ENCODE measurements around the gene LGALS7. TPM values are rescaled to one million over a fixed set of nuclear protein-coding genes. Genes with fewer than 3 reads are reported as not detected.
A peak's percentile ranks its signal among the peaks of the same experiment; 100 is the strongest.
"Not testable (repeated sequence)": the region's sequence is repeated elsewhere in the genome, so short reads cannot be mapped to it uniquely, and the experiment has no call there.

The LGALS7 gene
- polyA plus RNA-seq, 2 donors = 405 to 2,874 TPM

DNA sequence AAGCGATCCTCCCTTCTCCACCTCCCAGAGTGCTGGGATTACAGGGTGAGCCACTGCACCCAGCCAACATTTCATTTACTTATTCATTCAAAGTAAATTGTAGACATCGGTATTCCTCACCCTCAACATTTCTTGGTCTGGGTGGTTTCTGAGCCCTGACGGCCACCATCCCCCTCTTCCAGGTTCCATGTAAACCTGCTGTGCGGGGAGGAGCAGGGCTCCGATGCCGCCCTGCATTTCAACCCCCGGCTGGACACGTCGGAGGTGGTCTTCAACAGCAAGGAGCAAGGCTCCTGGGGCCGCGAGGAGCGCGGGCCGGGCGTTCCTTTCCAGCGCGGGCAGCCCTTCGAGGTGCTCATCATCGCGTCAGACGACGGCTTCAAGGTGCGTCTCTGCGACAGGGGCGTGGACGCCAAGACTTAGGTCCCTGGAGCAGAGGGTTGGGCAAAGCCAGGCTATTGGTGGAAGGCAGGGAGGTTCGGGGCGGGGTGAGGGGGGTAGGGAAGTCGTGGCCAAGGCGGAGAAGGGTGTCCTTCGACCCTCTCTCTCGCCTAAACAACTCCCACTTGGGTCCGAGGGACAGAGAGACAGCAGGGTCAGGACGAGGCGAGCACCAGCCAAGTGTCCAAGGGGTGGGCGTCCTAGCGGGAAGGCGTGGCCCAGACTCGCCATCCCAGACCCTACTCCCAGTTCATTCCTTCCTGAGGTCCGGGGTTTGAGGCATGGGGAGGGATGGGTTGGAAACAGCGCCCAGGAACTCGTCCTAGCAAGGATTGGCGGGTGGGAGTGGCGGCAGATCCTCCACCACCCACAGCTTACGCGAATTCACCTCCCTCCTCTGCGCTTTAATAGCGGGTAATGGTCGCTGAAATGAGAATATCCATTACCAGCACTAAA is 17.4 kb upstream of the LGALS7 start:
- H3K4me1 ChIP-seq (ENCODE audit: control insufficient read depth in 2 of 2, insufficient read depth in 2 of 2, low read length in 1 of 2) = peaks cover 3 to 15% of the 10 kb centered on the region in 2 donors
- not testable (repeated sequence) for H3K36me3 ChIP-seq (ENCODE audit: control insufficient read depth in 2 of 2, insufficient read depth in 2 of 2, low read length in 1 of 2); H3K27me3 ChIP-seq (ENCODE audit: control insufficient read depth in 1 of 2, insufficient read depth in 2 of 2, low read length in 2 of 2); H3K9me3 ChIP-seq (ENCODE audit: control insufficient read depth in 2 of 2, insufficient read depth in 1 of 2, low read depth in 1 of 2, low read length in 1 of 2)
- H3K4me3 ChIP-seq (ENCODE audit: low read depth in 1 of 2, low read length in 2 of 2) = peak overlapping the region in 1 of 2 donors; percentile 11
- H3K27ac ChIP-seq (ENCODE audit: low read depth in 2 of 2, low read length in 1 of 2) = peak overlapping the region; percentile 77 to 89
- 43 to 63% methylated on average over 14 to 19 of the region's 49 CpGs for WGBS, 2 donors

GRCh38 chr19:38788478-38789243 is 15.3 kb upstream of the LGALS7 start, which contains the start of gene LGALS7B:
Gene LGALS7B (plus strand): TSS chr19:38789200. CDS start chr19:38789227, 27 bp downstream.
- peak within 1 kb of the TSS in 1 of 2 donors; percentile 0 for H3K4me3 ChIP-seq (ENCODE audit: low read depth in 1 of 2, low read length in 2 of 2)
- WGBS, 2 donors = 47 to 59% methylated on average over 10 to 13 of the region's 17 CpGs
- H3K27ac ChIP-seq (ENCODE audit: low read depth in 2 of 2, low read length in 1 of 2) = peak within 1 kb of the TSS; percentile 93 to 95
- no peaks in the 10 kb centered on the region for H3K9me3 ChIP-seq (ENCODE audit: control insufficient read depth in 2 of 2, insufficient read depth in 1 of 2, low read depth in 1 of 2, low read length in 1 of 2)
- H3K27me3 ChIP-seq (ENCODE audit: control insufficient read depth in 1 of 2, insufficient read depth in 2 of 2, low read length in 2 of 2) = no peaks in the 10 kb centered on the region
- peaks cover 3 to 14% of the 10 kb centered on the region in 2 donors for H3K4me1 ChIP-seq (ENCODE audit: control insufficient read depth in 2 of 2, insufficient read depth in 2 of 2, low read length in 1 of 2)
- no peaks in the 10 kb centered on the region for H3K36me3 ChIP-seq (ENCODE audit: control insufficient read depth in 2 of 2, insufficient read depth in 2 of 2, low read length in 1 of 2)

DNA sequence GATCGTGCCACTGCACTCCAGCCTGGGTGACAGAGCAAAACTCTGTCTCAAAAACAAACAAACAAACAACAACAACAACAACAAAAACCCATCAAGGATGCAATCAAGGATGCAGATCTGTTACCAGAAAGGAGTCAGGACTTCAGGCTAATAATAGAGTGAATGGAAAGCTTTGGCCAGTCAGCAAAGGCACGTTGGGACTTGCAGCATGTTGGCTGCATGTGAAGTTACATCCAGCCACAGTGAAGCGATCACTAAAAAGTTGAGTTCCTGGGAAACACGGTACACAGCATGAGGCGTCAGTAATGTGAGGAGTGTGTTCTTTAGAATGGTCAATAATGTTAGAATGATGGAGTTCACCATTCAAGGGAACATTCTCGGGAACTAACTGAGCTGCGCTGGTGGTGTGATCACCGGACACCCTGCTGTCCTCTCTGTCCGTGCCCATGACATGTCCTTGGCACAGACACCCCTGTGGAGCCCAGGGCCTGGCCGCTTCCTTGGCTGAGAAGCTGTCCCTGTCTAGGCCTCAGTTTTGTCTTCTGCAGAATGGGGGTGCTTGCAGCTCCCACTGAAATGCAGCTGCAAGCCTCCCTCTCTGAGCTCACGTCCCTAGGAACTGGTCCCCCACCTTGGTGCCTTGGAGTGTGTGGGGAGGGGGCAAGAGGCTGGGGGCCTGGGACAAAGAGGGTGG is 13.4 kb upstream of the LGALS7 start:
- Histone ChIP-seq H3K36me3 (ENCODE audit: control insufficient read depth in 2 of 2, insufficient read depth in 2 of 2, low read length in 1 of 2) (no peaks in the 10 kb centered on the region), H3K9me3 (ENCODE audit: control insufficient read depth in 2 of 2, insufficient read depth in 1 of 2, low read depth in 1 of 2, low read length in 1 of 2) (no peaks in the 10 kb centered on the region), H3K4me3 (ENCODE audit: low read depth in 1 of 2, low read length in 2 of 2) (no peak overlapping the region), H3K27me3 (ENCODE audit: control insufficient read depth in 1 of 2, insufficient read depth in 2 of 2, low read length in 2 of 2) (no peaks in the 10 kb centered on the region), H3K27ac (ENCODE audit: low read depth in 2 of 2, low read length in 1 of 2) (peak overlapping the region; percentile 85 to 87), H3K4me1 (ENCODE audit: control insufficient read depth in 2 of 2, insufficient read depth in 2 of 2, low read length in 1 of 2) (peaks cover 3 to 8% of the 10 kb centered on the region in 2 donors)
- WGBS, 2 donors = 54 to 61% methylated on average over 11 of the region's 11 CpGs

DNA sequence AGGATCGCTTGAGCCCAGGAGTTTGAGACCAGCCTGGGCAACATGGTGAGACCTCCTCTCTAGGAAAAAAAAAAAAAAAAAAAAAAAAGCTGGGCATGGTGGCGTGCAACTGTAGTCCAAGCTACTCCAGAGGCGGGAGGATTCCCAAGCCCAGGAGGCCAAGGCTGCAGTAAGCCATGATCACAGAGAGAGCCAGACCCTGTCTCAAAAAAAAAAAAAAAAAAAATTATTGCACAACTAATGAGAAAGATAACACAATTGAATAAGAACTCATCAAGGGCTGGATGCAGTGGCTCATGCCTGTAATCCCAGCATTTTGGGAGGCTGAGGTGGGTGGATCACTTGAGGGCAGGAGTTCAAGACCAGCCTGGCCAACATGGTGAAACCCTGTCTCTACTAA is 12.7 kb upstream of the LGALS7 start:
- not testable (repeated sequence) for H3K27me3 ChIP-seq (ENCODE audit: control insufficient read depth in 1 of 2, insufficient read depth in 2 of 2, low read length in 2 of 2); H3K4me3 ChIP-seq (ENCODE audit: low read depth in 1 of 2, low read length in 2 of 2); H3K9me3 ChIP-seq (ENCODE audit: control insufficient read depth in 2 of 2, insufficient read depth in 1 of 2, low read depth in 1 of 2, low read length in 1 of 2); H3K27ac ChIP-seq (ENCODE audit: low read depth in 2 of 2, low read length in 1 of 2); H3K36me3 ChIP-seq (ENCODE audit: control insufficient read depth in 2 of 2, insufficient read depth in 2 of 2, low read length in 1 of 2); H3K4me1 ChIP-seq (ENCODE audit: control insufficient read depth in 2 of 2, insufficient read depth in 2 of 2, low read length in 1 of 2)
- WGBS, 2 donors = 92 to 94% methylated on average over 3 of the region's 3 CpGs

DNA sequence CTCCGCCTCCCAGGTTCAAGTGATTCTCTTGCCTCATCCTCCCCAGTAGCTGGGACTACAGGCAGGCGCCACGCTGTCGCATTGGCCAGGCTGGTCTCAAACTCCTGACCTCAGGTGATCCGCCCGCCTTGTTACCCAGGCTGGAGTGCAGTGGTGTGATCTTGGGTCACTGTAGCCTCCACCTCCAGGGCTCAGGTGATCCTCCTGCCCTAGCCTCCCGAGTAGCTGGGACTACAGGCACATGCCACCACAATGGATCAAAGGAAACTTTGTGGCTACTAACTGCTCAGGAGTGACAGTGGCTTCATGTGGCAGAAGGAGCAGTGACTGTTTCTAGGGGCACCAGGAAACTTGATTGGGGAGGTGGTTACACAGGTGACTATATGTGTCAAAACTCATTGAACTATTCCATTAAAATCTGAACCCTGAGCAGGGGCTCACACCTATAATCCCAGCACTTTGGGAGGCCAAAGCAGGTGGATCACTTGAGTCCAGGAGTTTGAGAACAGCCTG is 11.9 kb upstream of the LGALS7 start:
- Histone ChIP-seq H3K27ac (ENCODE audit: low read depth in 2 of 2, low read length in 1 of 2) (no peak overlapping the region), H3K9me3 (ENCODE audit: control insufficient read depth in 2 of 2, insufficient read depth in 1 of 2, low read depth in 1 of 2, low read length in 1 of 2) (no peaks in the 10 kb centered on the region), H3K36me3 (ENCODE audit: control insufficient read depth in 2 of 2, insufficient read depth in 2 of 2, low read length in 1 of 2) (no peaks in the 10 kb centered on the region), H3K27me3 (ENCODE audit: control insufficient read depth in 1 of 2, insufficient read depth in 2 of 2, low read length in 2 of 2) (no peaks in the 10 kb centered on the region), H3K4me1 (ENCODE audit: control insufficient read depth in 2 of 2, insufficient read depth in 2 of 2, low read length in 1 of 2) (peaks cover 3 to 8% of the 10 kb centered on the region in 2 donors), H3K4me3 (ENCODE audit: low read depth in 1 of 2, low read length in 2 of 2) (no peak overlapping the region)
- 95 to 97% methylated on average over 7 of the region's 7 CpGs for WGBS, 2 donors

GRCh38 chr19:38784224-38784623 is 10.9 kb upstream of the LGALS7 start:
- peaks cover 3 to 8% of the 10 kb centered on the region in 2 donors for H3K4me1 ChIP-seq (ENCODE audit: control insufficient read depth in 2 of 2, insufficient read depth in 2 of 2, low read length in 1 of 2)
- 69 to 82% methylated on average over 3 of the region's 3 CpGs for WGBS, 2 donors
- H3K27ac ChIP-seq (ENCODE audit: low read depth in 2 of 2, low read length in 1 of 2) = no peak overlapping the region
- no peaks in the 10 kb centered on the region for H3K9me3 ChIP-seq (ENCODE audit: control insufficient read depth in 2 of 2, insufficient read depth in 1 of 2, low read depth in 1 of 2, low read length in 1 of 2)
- no peaks in the 10 kb centered on the region for H3K36me3 ChIP-seq (ENCODE audit: control insufficient read depth in 2 of 2, insufficient read depth in 2 of 2, low read length in 1 of 2)
- no peak overlapping the region for H3K4me3 ChIP-seq (ENCODE audit: low read depth in 1 of 2, low read length in 2 of 2)
- no peaks in the 10 kb centered on the region for H3K27me3 ChIP-seq (ENCODE audit: control insufficient read depth in 1 of 2, insufficient read depth in 2 of 2, low read length in 2 of 2)

DNA sequence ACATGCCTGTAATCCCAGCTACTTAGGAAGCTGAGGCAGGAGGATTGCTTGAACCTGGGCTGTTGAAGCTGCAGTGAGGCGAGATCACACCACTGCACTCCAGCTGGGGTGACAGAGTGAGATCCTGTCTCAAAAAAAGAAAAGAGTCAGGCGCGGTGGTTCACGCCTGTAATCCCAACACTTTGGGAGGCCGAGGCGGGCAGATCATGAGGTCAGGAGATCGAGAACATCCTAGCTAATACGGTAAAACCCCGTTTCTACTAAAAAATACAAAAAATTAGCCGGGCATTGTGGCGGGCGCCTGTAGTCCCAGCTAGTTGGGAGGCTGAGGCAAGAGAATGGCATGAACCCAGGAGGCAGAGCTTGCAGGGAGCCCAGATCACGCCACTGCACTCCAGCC is 8.9 kb upstream of the LGALS7 start:
- H3K36me3 ChIP-seq (ENCODE audit: control insufficient read depth in 2 of 2, insufficient read depth in 2 of 2, low read length in 1 of 2); H3K27me3 ChIP-seq (ENCODE audit: control insufficient read depth in 1 of 2, insufficient read depth in 2 of 2, low read length in 2 of 2); H3K27ac ChIP-seq (ENCODE audit: low read depth in 2 of 2, low read length in 1 of 2); H3K4me1 ChIP-seq (ENCODE audit: control insufficient read depth in 2 of 2, insufficient read depth in 2 of 2, low read length in 1 of 2); H3K9me3 ChIP-seq (ENCODE audit: control insufficient read depth in 2 of 2, insufficient read depth in 1 of 2, low read depth in 1 of 2, low read length in 1 of 2); H3K4me3 ChIP-seq (ENCODE audit: low read depth in 1 of 2, low read length in 2 of 2): not testable (repeated sequence)
- 90 to 94% methylated on average over 13 of the region's 13 CpGs for WGBS, 2 donors

GRCh38 chr19:38781058-38781457 is 7.7 kb upstream of the LGALS7 start:
- H3K27ac ChIP-seq (ENCODE audit: low read depth in 2 of 2, low read length in 1 of 2) = no peak overlapping the region
- H3K36me3 ChIP-seq (ENCODE audit: control insufficient read depth in 2 of 2, insufficient read depth in 2 of 2, low read length in 1 of 2) = no peaks in the 10 kb centered on the region
- H3K4me1 ChIP-seq (ENCODE audit: control insufficient read depth in 2 of 2, insufficient read depth in 2 of 2, low read length in 1 of 2) = no peaks in the 10 kb centered on the region
- H3K9me3 ChIP-seq (ENCODE audit: control insufficient read depth in 2 of 2, insufficient read depth in 1 of 2, low read depth in 1 of 2, low read length in 1 of 2) = no peaks in the 10 kb centered on the region
- WGBS, 2 donors = 70 to 83% methylated on average over 7 of the region's 7 CpGs
- no peaks in the 10 kb centered on the region for H3K27me3 ChIP-seq (ENCODE audit: control insufficient read depth in 1 of 2, insufficient read depth in 2 of 2, low read length in 2 of 2)
- no peak overlapping the region for H3K4me3 ChIP-seq (ENCODE audit: low read depth in 1 of 2, low read length in 2 of 2)

DNA sequence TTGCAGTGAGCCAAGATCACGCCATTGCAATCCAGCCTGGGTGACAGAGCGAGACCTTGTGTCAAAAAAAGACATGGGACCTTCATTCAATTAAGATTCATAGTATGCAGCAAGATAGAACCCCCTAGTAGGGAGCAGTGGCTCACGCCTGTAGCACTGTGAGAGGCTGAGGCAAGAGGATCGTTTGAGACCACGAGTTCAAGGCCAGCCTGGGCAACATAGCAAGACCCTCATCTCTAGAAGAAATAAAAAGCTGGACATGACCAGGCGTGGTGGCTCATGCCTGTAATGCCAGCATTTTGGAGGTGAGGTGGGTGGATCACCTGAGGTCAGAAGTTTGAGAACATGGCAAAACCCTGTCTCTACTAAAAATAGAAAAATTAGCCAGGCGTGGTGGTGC is 7.1 kb upstream of the LGALS7 start:
- WGBS, 2 donors = 83 to 84% methylated on average over 7 of the region's 7 CpGs
- no peaks in the 10 kb centered on the region for H3K27me3 ChIP-seq (ENCODE audit: control insufficient read depth in 1 of 2, insufficient read depth in 2 of 2, low read length in 2 of 2)
- no peak overlapping the region for H3K4me3 ChIP-seq (ENCODE audit: low read depth in 1 of 2, low read length in 2 of 2)
- H3K36me3 ChIP-seq (ENCODE audit: control insufficient read depth in 2 of 2, insufficient read depth in 2 of 2, low read length in 1 of 2) = no peaks in the 10 kb centered on the region
- no peaks in the 10 kb centered on the region for H3K9me3 ChIP-seq (ENCODE audit: control insufficient read depth in 2 of 2, insufficient read depth in 1 of 2, low read depth in 1 of 2, low read length in 1 of 2)
- H3K27ac ChIP-seq (ENCODE audit: low read depth in 2 of 2, low read length in 1 of 2) = no peak overlapping the region
- H3K4me1 ChIP-seq (ENCODE audit: control insufficient read depth in 2 of 2, insufficient read depth in 2 of 2, low read length in 1 of 2) = no peaks in the 10 kb centered on the region
